ENCODE measurements around the gene HOXA10.

Gene HOXA10

GRCh38 chr7:27193335-27194001 is 19.3 kb upstream of the HOXA10 start:
- Histone ChIP-seq H3K9me3 (ENCODE audit: insufficient read depth, low read length) (no peaks in the 10 kb centered on the region), H3K4me3 (ENCODE audit: low read length) (no peak overlapping the region), H4K20me1 (ENCODE audit: insufficient read depth, low read length) (no peaks in the 10 kb centered on the region), H3K4me2 (ENCODE audit: low read length) (no peak overlapping the region), H3K79me2 (ENCODE audit: low read length) (no peaks in the 10 kb centered on the region), H2AFZ (ENCODE audit: low read depth, low read length) (no peak overlapping the region), H3K27me3 (ENCODE audit: low read depth, low read length) (no peaks in the 10 kb centered on the region), H3K27ac (ENCODE audit: low read length) (no peak overlapping the region), H3K9ac (ENCODE audit: low read length) (no peak overlapping the region), H3K36me3 (replicated peaks; ENCODE audit: low read depth, low read length) (no peaks in the 10 kb centered on the region), H3K4me1 (ENCODE audit: low read length) (no peaks in the 10 kb centered on the region)
- TF ChIP-seq EZH2phosphoT487 (IDR thresholded peaks at IDR 0.05; ENCODE audit: low read depth) = no peak
- TF ChIP-seq, protein P1, sequence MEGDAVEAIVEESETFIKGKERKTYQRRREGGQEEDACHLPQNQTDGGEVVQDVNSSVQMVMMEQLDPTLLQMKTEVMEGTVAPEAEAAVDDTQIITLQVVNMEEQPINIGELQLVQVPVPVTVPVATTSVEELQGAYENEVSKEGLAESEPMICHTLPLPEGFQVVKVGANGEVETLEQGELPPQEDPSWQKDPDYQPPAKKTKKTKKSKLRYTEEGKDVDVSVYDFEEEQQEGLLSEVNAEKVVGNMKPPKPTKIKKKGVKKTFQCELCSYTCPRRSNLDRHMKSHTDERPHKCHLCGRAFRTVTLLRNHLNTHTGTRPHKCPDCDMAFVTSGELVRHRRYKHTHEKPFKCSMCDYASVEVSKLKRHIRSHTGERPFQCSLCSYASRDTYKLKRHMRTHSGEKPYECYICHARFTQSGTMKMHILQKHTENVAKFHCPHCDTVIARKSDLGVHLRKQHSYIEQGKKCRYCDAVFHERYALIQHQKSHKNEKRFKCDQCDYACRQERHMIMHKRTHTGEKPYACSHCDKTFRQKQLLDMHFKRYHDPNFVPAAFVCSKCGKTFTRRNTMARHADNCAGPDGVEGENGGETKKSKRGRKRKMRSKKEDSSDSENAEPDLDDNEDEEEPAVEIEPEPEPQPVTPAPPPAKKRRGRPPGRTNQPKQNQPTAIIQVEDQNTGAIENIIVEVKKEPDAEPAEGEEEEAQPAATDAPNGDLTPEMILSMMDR (IDR thresholded peaks at IDR 0.05; ENCODE audit: low read depth, low read length) = no peak

- H3K27ac ChIP-seq (ENCODE audit: low read length) = no peak overlapping the region
Measured at GRCh38 chr7:27192546-27193334, 18.6 kb upstream of the HOXA10 start.

DNA sequence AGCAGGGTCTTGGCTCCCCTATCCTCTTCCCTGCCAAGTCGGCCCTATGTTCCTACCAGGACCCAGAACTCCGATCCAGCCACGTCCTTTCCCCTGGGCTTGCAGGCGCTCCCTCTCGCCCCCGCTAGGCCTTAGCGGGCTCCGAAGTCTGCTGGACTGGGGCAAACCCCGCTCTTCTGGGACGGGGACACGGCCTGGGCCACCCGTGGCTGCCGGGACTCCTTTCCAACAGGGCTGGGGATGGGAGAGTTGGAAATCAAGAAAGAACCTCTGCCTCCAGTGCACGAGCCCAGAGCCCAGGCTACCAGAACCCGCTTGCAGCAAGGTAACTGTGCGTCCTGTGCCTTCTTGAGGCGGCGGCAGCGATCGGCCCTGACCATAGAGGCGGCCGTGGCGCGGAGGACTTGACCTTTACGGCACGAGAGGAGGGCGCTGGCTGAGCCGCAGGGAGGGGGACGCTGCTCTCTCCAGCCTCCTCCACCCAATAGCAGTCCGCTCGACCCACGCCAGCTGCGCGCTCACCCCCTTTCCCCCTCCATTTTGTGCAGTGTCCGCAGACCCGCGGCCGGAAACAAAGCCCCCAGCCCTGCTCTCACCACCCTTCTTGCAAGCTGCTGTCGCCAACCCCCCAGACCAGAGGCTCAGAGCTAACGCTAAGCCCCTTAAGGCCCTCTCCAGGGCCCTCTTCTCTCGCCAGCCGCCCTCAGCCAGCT is 17.9 kb upstream of the HOXA10 start:
- Histone ChIP-seq H4K20me1 (ENCODE audit: insufficient read depth, low read length) (no peaks in the 10 kb centered on the region), H3K4me2 (ENCODE audit: low read length) (no peak overlapping the region), H3K9me3 (ENCODE audit: insufficient read depth, low read length) (no peaks in the 10 kb centered on the region), H3K79me2 (ENCODE audit: low read length) (no peaks in the 10 kb centered on the region), H3K27me3 (ENCODE audit: low read depth, low read length) (no peaks in the 10 kb centered on the region), H3K27ac (ENCODE audit: low read length) (no peak overlapping the region), H3K9ac (ENCODE audit: low read length) (no peak overlapping the region), H3K4me3 (ENCODE audit: low read length) (no peak overlapping the region), H3K36me3 (replicated peaks; ENCODE audit: low read depth, low read length) (no peaks in the 10 kb centered on the region), H3K4me1 (ENCODE audit: low read length) (no peaks in the 10 kb centered on the region), H2AFZ (ENCODE audit: low read depth, low read length) (no peak overlapping the region)
- TF ChIP-seq, protein P1 (IDR thresholded peaks at IDR 0.05; ENCODE audit: low read depth, low read length) = no peak
- no peak for TF ChIP-seq EZH2phosphoT487 (IDR thresholded peaks at IDR 0.05; ENCODE audit: low read depth)

More at GRCh38 chr7:27192546-27193334, 18.6 kb upstream of the HOXA10 start:
- H3K79me2 ChIP-seq (ENCODE audit: low read length) = no peaks in the 10 kb centered on the region
- H3K4me3 ChIP-seq (ENCODE audit: low read length) = no peak overlapping the region
- H3K4me1 ChIP-seq (ENCODE audit: low read length) = no peaks in the 10 kb centered on the region
- TF ChIP-seq, protein P1 (IDR thresholded peaks at IDR 0.05; ENCODE audit: low read depth, low read length) = no peak
- no peak for TF ChIP-seq EZH2phosphoT487 (IDR thresholded peaks at IDR 0.05; ENCODE audit: low read depth)
- no peaks in the 10 kb centered on the region for H3K36me3 ChIP-seq (replicated peaks; ENCODE audit: low read depth, low read length)
- no peaks in the 10 kb centered on the region for H4K20me1 ChIP-seq (ENCODE audit: insufficient read depth, low read length)
- no peak overlapping the region for H3K4me2 ChIP-seq (ENCODE audit: low read length)
- H3K9me3 ChIP-seq (ENCODE audit: insufficient read depth, low read length) = no peaks in the 10 kb centered on the region
- no peak overlapping the region for H3K9ac ChIP-seq (ENCODE audit: low read length)
- no peak overlapping the region for H2AFZ ChIP-seq (ENCODE audit: low read depth, low read length)
- H3K27me3 ChIP-seq (ENCODE audit: low read depth, low read length) = no peaks in the 10 kb centered on the region
